PFSK-1 (cell line): ENCODE results near the gene ATP6V1A.

ENCODE experiments used
- FOXP2 ChIP-seq: optimal IDR thresholded peaks from 2 replicates; pipeline ENCODE3; 2011; ENCODE audit warnings: borderline replicate concordance, control low read depth, inconsistent platforms; ENCODE audit not compliant: insufficient read depth; ENCODE audit errors: extremely low read length, extremely low read depth
- POLR2AphosphoS5 ChIP-seq: IDR thresholded peaks from 2 replicates; pipeline ENCODE4 v1.6.1; 2012; ENCODE audit warnings: low read depth, mild to moderate bottlenecking, control low read depth, low read length, moderate library complexity
- REST ChIP-seq, 2 experiments: IDR thresholded peaks; 2 replicates each; pipeline versions ENCODE4 v1.6.1 to v1.8.0; 2011 to 2012; ENCODE audit warnings: low read depth in 2 of 2, low read length in 2 of 2, control low read depth in 1 of 2, inconsistent platforms in 1 of 2, mild to moderate bottlenecking in 1 of 2, moderate library complexity in 1 of 2; ENCODE audit not compliant: insufficient read depth in 1 of 2
- SIN3A ChIP-seq: IDR thresholded peaks from 2 replicates; pipeline ENCODE4 v1.6.1; 2012; ENCODE audit warnings: mild to moderate bottlenecking, low read length, moderate library complexity, borderline replicate concordance; ENCODE audit not compliant: insufficient read depth
- TAF1 ChIP-seq: IDR thresholded peaks from 2 replicates; pipeline ENCODE4 v1.6.1; 2012; ENCODE audit warnings: low read length, control low read depth, borderline replicate concordance; ENCODE audit not compliant: insufficient read depth

Gene ATP6V1A

GRCh38 chr3:113831103-113831355, 84.2 kb downstream of the ATP6V1A start:
- TF ChIP-seq REST (IDR thresholded peaks at IDR 0.05; ENCODE audit: insufficient read depth in 1 of 2, low read depth in 2 of 2, low read length in 2 of 2) (no peak), POLR2AphosphoS5 (no peak), TAF1 (no peak), FOXP2 (no peak)

- no peak for TF ChIP-seq SIN3A
- TF ChIP-seq REST (IDR thresholded peaks at IDR 0.05; ENCODE audit: insufficient read depth in 1 of 2, low read depth in 2 of 2, low read length in 2 of 2): no peak
- no peak for TF ChIP-seq TAF1
- TF ChIP-seq POLR2AphosphoS5: no peak
- no peak for TF ChIP-seq FOXP2
Measured at GRCh38 chr3:113832477-113833164, 85.8 kb downstream of the ATP6V1A start.

- TF ChIP-seq TAF1 (no peak), FOXP2 (no peak), POLR2AphosphoS5 (no peak), REST (IDR thresholded peaks at IDR 0.05; ENCODE audit: insufficient read depth in 1 of 2, low read depth in 2 of 2, low read length in 2 of 2) (no peak)
Measured at GRCh38 chr3:113834983-113835382, 88.1 kb downstream of the ATP6V1A start.

- TF ChIP-seq POLR2AphosphoS5 (no peak), TAF1 (no peak), SIN3A (no peak), FOXP2 (peak; percentile 55)
Measured at GRCh38 chr3:113838631-113839209, 91.9 kb downstream of the ATP6V1A start, which contains the start of gene GRAMD1C. TSS of gene GRAMD1C (plus strand) at chr3:113838788. CDS start at chr3:113838910, 122 bp downstream.

- TF ChIP-seq FOXP2 (no peak), POLR2AphosphoS5 (no peak), REST (IDR thresholded peaks at IDR 0.05; ENCODE audit: insufficient read depth in 1 of 2, low read depth in 2 of 2, low read length in 2 of 2) (no peak), SIN3A (no peak), TAF1 (no peak)
Measured at GRCh38 chr3:113839551-113839950, 92.7 kb downstream of the ATP6V1A start.
